Cardiac fibroblast (primary cell): ENCODE data around the gene ANKEF1.

ENCODE experiments used
- DNase-seq, 2 donors: peaks; one replicate each; pipeline versions ENCODE4 v3.0.0 to v3.0.0-alpha.2; 2010; ENCODE audit warnings: low read depth in 2 of 2
- H3K4me3 ChIP-seq, 2 donors: replicated peaks in 1 of 2; 1 replicate in 1 of 2; 2 replicates in 1 of 2; pipeline ENCODE4 v1.5.1; 2011; ENCODE audit warnings: low read depth in 2 of 2, low read length in 2 of 2, mild to moderate bottlenecking in 2 of 2, moderate library complexity in 1 of 2
- TF ChIP-seq, protein P1 (sequence below): IDR thresholded peaks from one replicate; pipeline ENCODE4 v1.5.1; 2011; ENCODE audit warnings: low read depth, mild to moderate bottlenecking, low read length, inconsistent platforms

ANKEF1 gene

DNA sequence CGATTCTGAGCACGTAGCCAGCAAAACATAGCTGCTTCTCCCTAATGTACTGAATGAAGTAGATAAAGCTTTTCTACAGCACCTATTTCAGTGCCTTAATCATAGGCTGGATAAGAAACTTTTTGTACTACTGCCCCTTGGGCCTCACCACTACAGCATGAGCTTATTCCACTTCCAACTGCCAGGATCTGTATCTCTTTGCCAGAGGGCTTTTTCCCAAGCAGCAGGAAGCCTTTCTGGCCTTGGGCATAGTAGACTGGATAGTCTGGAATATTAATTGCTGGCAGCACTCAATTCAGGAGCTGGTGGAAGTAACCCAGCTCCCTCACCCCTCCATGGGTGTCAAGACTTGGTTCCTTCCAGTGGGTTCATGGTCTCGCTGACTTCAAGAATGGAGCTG, 43.6 kb downstream of the ANKEF1 start:
- H3K4me3 ChIP-seq = no peak overlapping the region
- TF ChIP-seq, protein P1, sequence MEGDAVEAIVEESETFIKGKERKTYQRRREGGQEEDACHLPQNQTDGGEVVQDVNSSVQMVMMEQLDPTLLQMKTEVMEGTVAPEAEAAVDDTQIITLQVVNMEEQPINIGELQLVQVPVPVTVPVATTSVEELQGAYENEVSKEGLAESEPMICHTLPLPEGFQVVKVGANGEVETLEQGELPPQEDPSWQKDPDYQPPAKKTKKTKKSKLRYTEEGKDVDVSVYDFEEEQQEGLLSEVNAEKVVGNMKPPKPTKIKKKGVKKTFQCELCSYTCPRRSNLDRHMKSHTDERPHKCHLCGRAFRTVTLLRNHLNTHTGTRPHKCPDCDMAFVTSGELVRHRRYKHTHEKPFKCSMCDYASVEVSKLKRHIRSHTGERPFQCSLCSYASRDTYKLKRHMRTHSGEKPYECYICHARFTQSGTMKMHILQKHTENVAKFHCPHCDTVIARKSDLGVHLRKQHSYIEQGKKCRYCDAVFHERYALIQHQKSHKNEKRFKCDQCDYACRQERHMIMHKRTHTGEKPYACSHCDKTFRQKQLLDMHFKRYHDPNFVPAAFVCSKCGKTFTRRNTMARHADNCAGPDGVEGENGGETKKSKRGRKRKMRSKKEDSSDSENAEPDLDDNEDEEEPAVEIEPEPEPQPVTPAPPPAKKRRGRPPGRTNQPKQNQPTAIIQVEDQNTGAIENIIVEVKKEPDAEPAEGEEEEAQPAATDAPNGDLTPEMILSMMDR = no peak
- DNase-seq = no peak

GRCh38 chr20:10079964-10080363, 45.2 kb downstream of the ANKEF1 start:
- DNase-seq = peak; percentile 90 to 92
- TF ChIP-seq, protein P1 = no peak

GRCh38 chr20:10080574-10080973, 45.8 kb downstream of the ANKEF1 start:
- H3K4me3 ChIP-seq = no peak overlapping the region
- TF ChIP-seq, protein P1 = no peak
- DNase-seq = no peak

More at GRCh38 chr20:10079964-10080363, 45.2 kb downstream of the ANKEF1 start:
- H3K4me3 ChIP-seq = no peak overlapping the region

GRCh38 chr20:10089871-10090587, 55.2 kb downstream of the ANKEF1 start:
- no peak for DNase-seq
- no peak overlapping the region for H3K4me3 ChIP-seq
- TF ChIP-seq, protein P1 = no peak

GRCh38 chr20:10090588-10091166, 55.9 kb downstream of the ANKEF1 start:
- H3K4me3 ChIP-seq = no peak overlapping the region
- TF ChIP-seq, protein P1 = peak; percentile 79
- peak; percentile 73 to 76 for DNase-seq

DNA sequence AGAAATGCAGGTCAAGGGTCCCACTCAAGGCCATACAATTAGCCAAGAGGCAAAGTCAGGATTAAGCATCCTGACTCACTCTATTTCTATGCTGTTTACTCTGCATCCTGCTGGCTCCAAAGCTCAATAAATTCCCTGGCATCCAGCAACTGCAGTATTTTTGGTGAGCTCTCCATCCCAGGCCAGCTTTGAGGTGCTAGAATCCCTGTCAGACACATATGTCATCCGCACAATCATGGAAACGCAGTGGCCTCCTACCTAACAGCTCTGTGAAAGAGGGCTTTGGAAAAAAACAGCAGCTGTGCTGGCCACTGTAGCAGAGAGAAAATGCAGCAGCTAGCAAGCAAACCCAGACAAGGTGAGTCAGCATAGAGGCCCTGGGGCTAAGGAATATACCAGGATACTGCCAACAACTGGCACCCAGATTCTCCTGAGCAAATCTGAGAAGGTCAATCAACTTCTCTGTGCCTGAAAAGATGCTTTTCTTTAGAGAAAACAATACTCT, 58.4 kb downstream of the ANKEF1 start:
- TF ChIP-seq, protein P1 = no peak
- peak; percentile 33 to 50 for DNase-seq
- H3K4me3 ChIP-seq = no peak overlapping the region
